Activated B cell treated with CpG ODN at 0.5 μM for 24 hours (primary cell): ENCODE results near the gene GRM7. TPM values are rescaled to one million over a fixed set of nuclear protein-coding genes. Genes with fewer than 3 reads are reported as not detected.

Experiments
- ATAC-seq: fragments of 200-7000 bp; cut with Tn5 transposase; one replicate; pipeline ENCODE4 v1.10.0; 2021; ENCODE audit warnings: low read depth, mild to moderate bottlenecking, moderate library complexity
- CTCF ChIA-PET: fragments of 350-600 bp; sonication (Branson Sonifier 250); formaldehyde crosslinking; loops from one replicate; lab custom pipeline; 2021; ENCODE audit warnings: antibody characterized with exemption; lab: Charles Lee
- POLR2A ChIA-PET: fragments of 350-600 bp; sonication (Branson Sonifier 250); formaldehyde crosslinking; loops from one replicate; lab custom pipeline; 2021; ENCODE audit warnings: antibody characterized with exemption; lab: Charles Lee
- DNase-seq: peaks from one replicate; pipeline ENCODE4 v3.0.0; 2022
- H3K27ac Mint-ChIP-seq: one replicate; pipeline ENCODE4 v1.8.0; 2020; ENCODE audit warnings: mixed read lengths
- H3K27me3 Mint-ChIP-seq: one replicate; pipeline ENCODE4 v1.8.0; 2021; ENCODE audit warnings: mixed read lengths
- H3K36me3 Mint-ChIP-seq: one replicate; pipeline ENCODE4 v1.8.0; 2021; ENCODE audit warnings: low read depth, mixed read lengths
- H3K4me1 Mint-ChIP-seq: one replicate; pipeline ENCODE4 v1.8.0; 2021; ENCODE audit warnings: mixed read lengths
- H3K4me3 Mint-ChIP-seq: one replicate; pipeline ENCODE4 v1.8.0; 2020; ENCODE audit warnings: mild to moderate bottlenecking, mixed read lengths
- H3K9me3 Mint-ChIP-seq: one replicate; pipeline ENCODE4 v1.8.0; 2020; ENCODE audit warnings: mixed read lengths
- CTCF ChIP-seq: fragments of 200-600 bp; IDR thresholded peaks from one replicate; pipeline ENCODE4 v1.8.0; 2022; ENCODE audit warnings: antibody characterized with exemption, mild to moderate bottlenecking
- intact Hi-C: fragments of 100-400 bp; cut with micrococcal nuclease; formaldehyde crosslinking; loops from one replicate; pipeline ENCODE4 v1.15.1; 2024
- total RNA-seq: library from RNA; stranded (reverse); gene quantifications from 2 replicates; pipeline ENCODE4 v1.2.3, GENCODE V29; 2022

Gene GRM7
- total RNA-seq, 1 donor from 2014 or later, result not detected

DNA sequence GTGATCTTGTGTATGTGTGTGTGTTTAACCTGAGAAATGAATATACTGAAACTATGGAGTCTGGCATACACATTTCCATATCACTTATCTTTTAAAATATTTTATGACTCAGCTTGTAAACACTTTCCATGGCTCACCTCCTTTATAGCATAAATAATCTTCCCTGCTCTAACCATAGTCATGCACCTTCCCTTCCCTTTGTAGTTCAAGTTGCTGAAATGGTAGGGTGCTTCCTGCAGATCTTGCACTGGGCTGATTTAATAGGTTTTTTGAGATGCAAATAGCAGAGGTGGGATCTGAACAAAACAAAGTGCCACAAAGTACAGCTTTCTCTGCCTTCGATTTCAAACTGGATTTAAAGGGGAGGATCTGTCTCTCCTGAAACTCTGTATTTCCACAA lies 928.0 kb downstream of the GRM7 start:
- Mint-ChIP-seq H3K36me3 (no peaks in the 10 kb centered on the region), H3K27me3 (no peaks in the 10 kb centered on the region), H3K4me3 (no peak overlapping the region), H3K9me3 (peaks cover 12% of the 10 kb centered on the region), H3K4me1 (no peaks in the 10 kb centered on the region), H3K27ac (no peak overlapping the region)
- intact Hi-C loops, result no loop called here
- ChIA-PET POLR2A (no interaction called here), CTCF (no interaction called here)
- TF ChIP-seq CTCF, result no peak
- no peak for ATAC-seq
- no peak for DNase-seq

DNA sequence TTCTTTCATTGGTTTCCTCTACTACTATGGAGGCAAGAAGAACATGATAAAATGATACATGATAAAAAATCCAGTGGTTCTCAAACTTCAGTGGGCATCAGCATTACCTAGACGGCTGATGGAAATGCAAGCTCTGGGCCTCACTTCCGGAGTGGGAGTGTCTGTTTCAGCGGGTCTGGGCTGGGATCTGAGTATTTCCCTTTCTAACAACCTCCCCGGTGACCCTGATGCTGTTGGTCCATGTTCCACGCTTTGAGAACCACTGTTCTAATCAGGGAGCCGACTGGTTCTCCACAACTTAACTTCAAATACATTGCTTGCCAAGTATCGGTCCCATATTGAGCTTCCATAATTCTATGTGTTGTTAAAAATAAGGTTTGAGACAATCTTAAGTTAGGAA lies 928.4 kb downstream of the GRM7 start:
- no peaks in the 10 kb centered on the region for H3K27me3 Mint-ChIP-seq
- ATAC-seq, result no peak
- no peak overlapping the region for H3K27ac Mint-ChIP-seq
- ChIA-PET CTCF (no interaction called here), POLR2A (no interaction called here)
- peaks cover 12% of the 10 kb centered on the region for H3K9me3 Mint-ChIP-seq
- intact Hi-C loops, result no loop called here
- H3K36me3 Mint-ChIP-seq, result no peaks in the 10 kb centered on the region
- H3K4me1 Mint-ChIP-seq, result no peaks in the 10 kb centered on the region
- no peak overlapping the region for H3K4me3 Mint-ChIP-seq
- no peak for TF ChIP-seq CTCF
- DNase-seq, result no peak

DNA sequence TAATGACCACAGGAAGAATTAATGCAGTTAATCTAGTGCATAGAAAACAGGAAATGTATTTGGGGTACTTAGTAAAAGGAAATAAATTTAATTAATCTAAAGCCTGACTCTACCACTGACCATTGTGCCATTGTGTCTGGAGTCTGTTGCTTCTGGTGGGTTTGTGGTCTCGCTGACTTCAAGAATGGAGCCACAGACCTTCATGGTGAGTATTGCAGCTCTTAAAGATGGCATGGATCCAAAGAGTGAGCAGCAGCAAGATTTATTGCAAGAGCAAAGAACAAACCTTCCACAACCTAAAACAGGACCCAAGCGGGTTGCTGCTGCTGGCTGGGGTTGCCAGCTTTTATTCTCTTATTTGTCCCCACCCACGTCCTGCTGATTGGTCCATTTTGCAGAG lies 929.2 kb downstream of the GRM7 start:
- DNase-seq (no peak), ATAC-seq (no peak)
- no peak for TF ChIP-seq CTCF
- peaks cover 12% of the 10 kb centered on the region for H3K9me3 Mint-ChIP-seq
- H3K27me3 Mint-ChIP-seq, result no peaks in the 10 kb centered on the region
- no peaks in the 10 kb centered on the region for H3K4me1 Mint-ChIP-seq
- ChIA-PET POLR2A (no interaction called here), CTCF (no interaction called here)
- intact Hi-C loops, result no loop called here
- no peak overlapping the region for H3K27ac Mint-ChIP-seq
- no peak overlapping the region for H3K4me3 Mint-ChIP-seq
- no peaks in the 10 kb centered on the region for H3K36me3 Mint-ChIP-seq
